HEK293 (cell line): Measurements from ENCODE around the gene HARS1.

Experiments used
- KLF10 ChIP-seq: fragments of 450-650 bp; IDR thresholded peaks from 2 replicates; pipeline ENCODE4 v1.5.1; 2018; ENCODE audit warnings: missing biosample characterization, mild to moderate bottlenecking, missing genetic modification characterization
- KLF7 ChIP-seq: fragments of 450-650 bp; formaldehyde crosslinking; IDR thresholded peaks from 2 replicates; pipeline ENCODE4 v1.5.1; 2016; ENCODE audit warnings: missing biosample characterization, missing genetic modification characterization, borderline replicate concordance
- SALL2 ChIP-seq: fragments of 450-650 bp; formaldehyde crosslinking; IDR thresholded peaks from 2 replicates; pipeline ENCODE4 v1.5.0; 2017; ENCODE audit warnings: missing biosample characterization, mild to moderate bottlenecking, missing genetic modification characterization, borderline replicate concordance
- SCRT1 ChIP-seq: fragments of 450-650 bp; formaldehyde crosslinking; IDR thresholded peaks from 2 replicates; pipeline ENCODE4 v1.5.1; 2016; ENCODE audit warnings: missing biosample characterization, missing genetic modification characterization, borderline replicate concordance
- ZBTB1 ChIP-seq: fragments of 450-650 bp; formaldehyde crosslinking; IDR thresholded peaks from 2 replicates; pipeline ENCODE4 v1.5.1; 2016; ENCODE audit warnings: missing biosample characterization, missing genetic modification characterization
- ZNF112 ChIP-seq: fragments of 450-650 bp; formaldehyde crosslinking; IDR thresholded peaks from 2 replicates; pipeline ENCODE4 v1.5.0; 2017; ENCODE audit warnings: missing biosample characterization, missing genetic modification characterization
- ZNF157 ChIP-seq: fragments of 450-650 bp; formaldehyde crosslinking; IDR thresholded peaks from 2 replicates; pipeline ENCODE4 v1.5.1; 2016; ENCODE audit warnings: missing biosample characterization, missing genetic modification characterization
- ZNF211 ChIP-seq: fragments of 450-650 bp; formaldehyde crosslinking; IDR thresholded peaks from 2 replicates; pipeline ENCODE4 v1.5.1; 2016; ENCODE audit warnings: low read depth, missing biosample characterization, missing genetic modification characterization
- ZNF214 ChIP-seq: fragments of 450-650 bp; formaldehyde crosslinking; IDR thresholded peaks from 2 replicates; pipeline ENCODE4 v1.5.1; 2017; ENCODE audit warnings: missing biosample characterization, mild to moderate bottlenecking, missing genetic modification characterization, borderline replicate concordance
- ZNF223 ChIP-seq: fragments of 450-650 bp; formaldehyde crosslinking; IDR thresholded peaks from 2 replicates; pipeline ENCODE4 v1.5.1; 2016; ENCODE audit warnings: missing biosample characterization, missing genetic modification characterization
- ZNF366 ChIP-seq: fragments of 450-650 bp; formaldehyde crosslinking; conservative IDR thresholded peaks from 2 replicates; pipeline ENCODE4 v1.5.1; 2016; ENCODE audit warnings: missing biosample characterization, missing genetic modification characterization
- ZNF529 ChIP-seq: fragments of 450-650 bp; formaldehyde crosslinking; IDR thresholded peaks from 2 replicates; pipeline ENCODE4 v1.5.1; 2017; ENCODE audit warnings: missing genetic modification characterization, missing biosample characterization; ENCODE audit not compliant: insufficient replicate concordance
- ZNF530 ChIP-seq: fragments of 450-650 bp; formaldehyde crosslinking; IDR thresholded peaks from 2 replicates; pipeline ENCODE4 v1.5.1; 2016; ENCODE audit warnings: low read depth, missing biosample characterization, missing genetic modification characterization
- ZNF548 ChIP-seq: fragments of 450-650 bp; formaldehyde crosslinking; IDR thresholded peaks from 2 replicates; pipeline ENCODE4 v1.5.1; 2016; ENCODE audit warnings: missing biosample characterization, missing genetic modification characterization
- ZNF561 ChIP-seq: fragments of 450-650 bp; IDR thresholded peaks from 2 replicates; pipeline ENCODE4 v1.5.1; 2018; ENCODE audit warnings: missing biosample characterization, missing genetic modification characterization, borderline replicate concordance
- ZNF624 ChIP-seq: fragments of 450-650 bp; formaldehyde crosslinking; IDR thresholded peaks from 2 replicates; pipeline ENCODE4 v1.5.1; 2017; ENCODE audit warnings: missing biosample characterization, missing genetic modification characterization
- ZNF76 ChIP-seq: fragments of 450-650 bp; formaldehyde crosslinking; IDR thresholded peaks from 2 replicates; pipeline ENCODE4; 2016; ENCODE audit warnings: low read depth, missing biosample characterization, missing genetic modification characterization, borderline replicate concordance
- ZNF791 ChIP-seq: fragments of 450-650 bp; formaldehyde crosslinking; IDR thresholded peaks from 2 replicates; pipeline ENCODE4 v1.5.1; 2016; ENCODE audit warnings: missing biosample characterization, missing genetic modification characterization
- ZSCAN30 ChIP-seq: fragments of 450-650 bp; IDR thresholded peaks from 2 replicates; pipeline ENCODE4 v1.5.1; 2018; ENCODE audit warnings: missing biosample characterization, mild to moderate bottlenecking, missing genetic modification characterization, moderate library complexity
- TF ChIP-seq, protein P1 (sequence below): fragments of 450-650 bp; formaldehyde crosslinking; IDR thresholded peaks from 2 replicates; pipeline ENCODE4 v1.5.1; 2017; ENCODE audit warnings: missing biosample characterization, mild to moderate bottlenecking, missing genetic modification characterization, moderate library complexity
- TF ChIP-seq, protein P2 (sequence below): fragments of 450-650 bp; formaldehyde crosslinking; IDR thresholded peaks from 2 replicates; pipeline ENCODE4 v1.5.1; 2016; ENCODE audit warnings: missing biosample characterization, missing genetic modification characterization
- TF ChIP-seq, protein P3 (sequence below): fragments of 450-650 bp; formaldehyde crosslinking; IDR thresholded peaks from 2 replicates; pipeline ENCODE4; 2016; ENCODE audit warnings: missing biosample characterization, missing genetic modification characterization
- TF ChIP-seq, protein P4 (sequence below): fragments of 450-650 bp; formaldehyde crosslinking; IDR thresholded peaks from 2 replicates; pipeline ENCODE4 v1.5.1; 2016; ENCODE audit warnings: missing biosample characterization, missing genetic modification characterization
- TF ChIP-seq, protein P5 (sequence below): fragments of 450-650 bp; formaldehyde crosslinking; IDR thresholded peaks from 2 replicates; pipeline ENCODE4 v1.5.1; 2016; ENCODE audit warnings: missing biosample characterization, missing genetic modification characterization
- TF ChIP-seq, protein P6 (sequence below): fragments of 450-650 bp; formaldehyde crosslinking; IDR thresholded peaks from 2 replicates; pipeline ENCODE4 v1.5.1; 2016; ENCODE audit warnings: missing biosample characterization, missing genetic modification characterization, borderline replicate concordance
- TF ChIP-seq, protein P7 (sequence below): fragments of 450-650 bp; formaldehyde crosslinking; IDR thresholded peaks from 2 replicates; pipeline ENCODE4 v1.5.1; 2016; ENCODE audit warnings: missing biosample characterization, missing genetic modification characterization
- TF ChIP-seq, protein P8 (sequence below): fragments of 450-650 bp; IDR thresholded peaks from 2 replicates; pipeline ENCODE4 v1.5.1; 2018; ENCODE audit warnings: missing biosample characterization, missing genetic modification characterization

Gene HARS1

DNA sequence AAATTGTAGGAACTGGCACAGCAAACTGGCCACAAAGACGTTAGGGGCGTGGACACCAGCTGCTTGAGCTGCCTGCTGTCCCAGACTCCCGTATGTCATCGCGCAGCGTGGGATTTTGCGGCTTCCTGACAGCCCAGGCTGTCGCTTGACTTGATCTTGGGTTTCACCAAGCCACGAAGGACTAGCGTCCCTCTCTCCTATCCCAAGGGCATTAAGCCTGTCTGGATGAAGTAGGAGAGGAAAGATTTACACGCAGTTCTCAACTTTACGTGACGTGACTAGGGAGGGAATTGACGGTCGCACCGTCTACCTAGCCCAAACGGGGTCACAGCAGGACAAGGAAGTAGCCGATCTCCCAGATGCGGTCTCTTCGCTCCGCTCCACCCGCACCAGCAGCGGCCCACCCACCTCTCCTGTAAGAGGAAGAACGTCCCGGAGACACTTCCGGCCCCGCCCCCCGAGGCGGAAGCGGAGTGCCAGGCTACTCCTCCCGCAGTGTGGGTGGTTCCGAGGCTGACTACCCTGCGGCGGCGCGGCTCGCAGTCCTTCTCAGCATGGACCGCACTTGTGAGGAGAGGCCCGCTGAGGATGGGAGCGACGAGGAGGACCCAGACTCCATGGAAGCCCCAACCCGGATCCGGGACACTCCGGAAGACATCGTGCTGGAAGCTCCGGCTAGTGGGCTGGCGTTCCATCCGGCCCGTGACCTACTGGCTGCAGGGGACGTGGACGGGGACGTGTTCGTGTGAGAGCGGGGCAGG is 26.6 kb downstream of the HARS1 start, which contains the start of gene WDR55 (continued):
- TF ChIP-seq, protein P1, sequence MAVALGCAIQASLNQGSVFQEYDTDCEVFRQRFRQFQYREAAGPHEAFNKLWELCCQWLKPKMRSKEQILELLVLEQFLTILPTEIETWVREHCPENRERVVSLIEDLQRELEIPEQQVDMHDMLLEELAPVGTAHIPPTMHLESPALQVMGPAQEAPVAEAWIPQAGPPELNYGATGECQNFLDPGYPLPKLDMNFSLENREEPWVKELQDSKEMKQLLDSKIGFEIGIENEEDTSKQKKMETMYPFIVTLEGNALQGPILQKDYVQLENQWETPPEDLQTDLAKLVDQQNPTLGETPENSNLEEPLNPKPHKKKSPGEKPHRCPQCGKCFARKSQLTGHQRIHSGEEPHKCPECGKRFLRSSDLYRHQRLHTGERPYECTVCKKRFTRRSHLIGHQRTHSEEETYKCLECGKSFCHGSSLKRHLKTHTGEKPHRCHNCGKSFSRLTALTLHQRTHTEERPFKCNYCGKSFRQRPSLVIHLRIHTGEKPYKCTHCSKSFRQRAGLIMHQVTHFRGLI: no peak
- TF ChIP-seq ZNF112 (tag by site-specific recombination): no peak
- TF ChIP-seq SCRT1 (tag by site-specific recombination): no peak
- peak; percentile 81 for TF ChIP-seq KLF10
- TF ChIP-seq ZNF157 (tag by site-specific recombination): no peak
- no peak; the same call in 1 of the 2 replicates for TF ChIP-seq ZSCAN30 (tag by site-specific recombination)
- TF ChIP-seq ZNF214 (tag by site-specific recombination): no peak
- TF ChIP-seq ZNF366 (tag by site-specific recombination): peak; percentile 91
- no peak for TF ChIP-seq ZNF529 (tag by site-specific recombination)
- TF ChIP-seq, protein P2, sequence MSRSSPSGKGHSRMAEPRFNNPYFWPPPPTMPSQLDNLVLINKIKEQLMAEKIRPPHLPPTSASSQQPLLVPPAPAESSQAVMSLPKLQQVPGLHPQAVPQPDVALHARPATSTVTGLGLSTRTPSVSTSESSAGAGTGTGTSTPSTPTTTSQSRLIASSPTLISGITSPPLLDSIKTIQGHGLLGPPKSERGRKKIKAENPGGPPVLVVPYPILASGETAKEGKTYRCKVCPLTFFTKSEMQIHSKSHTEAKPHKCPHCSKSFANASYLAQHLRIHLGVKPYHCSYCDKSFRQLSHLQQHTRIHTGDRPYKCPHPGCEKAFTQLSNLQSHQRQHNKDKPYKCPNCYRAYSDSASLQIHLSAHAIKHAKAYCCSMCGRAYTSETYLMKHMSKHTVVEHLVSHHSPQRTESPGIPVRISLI (tag by site-specific recombination): no peak
- TF ChIP-seq ZNF530 (tag by site-specific recombination): no peak
- no peak for TF ChIP-seq ZNF791 (tag by site-specific recombination)
- TF ChIP-seq ZNF548: no peak
- TF ChIP-seq, protein P3, sequence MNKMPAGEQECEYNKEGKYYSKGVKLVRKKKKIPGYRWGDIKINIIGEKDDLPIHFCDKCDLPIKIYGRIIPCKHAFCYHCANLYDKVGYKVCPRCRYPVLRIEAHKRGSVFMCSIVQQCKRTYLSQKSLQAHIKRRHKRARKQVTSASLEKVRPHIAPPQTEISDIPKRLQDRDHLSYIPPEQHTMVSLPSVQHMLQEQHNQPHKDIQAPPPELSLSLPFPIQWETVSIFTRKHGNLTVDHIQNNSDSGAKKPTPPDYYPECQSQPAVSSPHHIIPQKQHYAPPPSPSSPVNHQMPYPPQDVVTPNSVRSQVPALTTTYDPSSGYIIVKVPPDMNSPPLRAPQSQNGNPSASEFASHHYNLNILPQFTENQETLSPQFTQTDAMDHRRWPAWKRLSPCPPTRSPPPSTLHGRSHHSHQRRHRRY (tag by site-specific recombination): no peak
- TF ChIP-seq, protein P4, sequence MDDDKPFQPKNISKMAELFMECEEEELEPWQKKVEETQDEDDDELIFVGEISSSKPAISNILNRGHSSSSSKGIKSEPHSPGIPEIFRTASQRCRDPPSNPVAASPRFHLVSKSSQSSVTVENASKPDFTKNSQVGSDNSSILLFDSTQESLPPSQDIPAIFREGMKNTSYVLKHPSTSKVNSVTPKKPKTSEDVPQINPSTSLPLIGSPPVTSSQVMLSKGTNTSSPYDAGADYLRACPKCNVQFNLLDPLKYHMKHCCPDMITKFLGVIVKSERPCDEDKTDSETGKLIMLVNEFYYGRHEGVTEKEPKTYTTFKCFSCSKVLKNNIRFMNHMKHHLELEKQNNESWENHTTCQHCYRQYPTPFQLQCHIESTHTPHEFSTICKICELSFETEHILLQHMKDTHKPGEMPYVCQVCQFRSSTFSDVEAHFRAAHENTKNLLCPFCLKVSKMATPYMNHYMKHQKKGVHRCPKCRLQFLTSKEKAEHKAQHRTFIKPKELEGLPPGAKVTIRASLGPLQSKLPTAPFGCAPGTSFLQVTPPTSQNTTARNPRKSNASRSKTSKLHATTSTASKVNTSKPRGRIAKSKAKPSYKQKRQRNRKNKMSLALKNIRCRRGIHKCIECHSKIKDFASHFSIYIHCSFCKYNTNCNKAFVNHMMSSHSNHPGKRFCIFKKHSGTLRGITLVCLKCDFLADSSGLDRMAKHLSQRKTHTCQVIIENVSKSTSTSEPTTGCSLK (tag by site-specific recombination): no peak
- no peak for TF ChIP-seq ZNF223
- TF ChIP-seq ZBTB1: no peak; the same call in 1 of the 2 replicates
- TF ChIP-seq SALL2 (tag by site-specific recombination): no peak
- TF ChIP-seq, protein P5, sequence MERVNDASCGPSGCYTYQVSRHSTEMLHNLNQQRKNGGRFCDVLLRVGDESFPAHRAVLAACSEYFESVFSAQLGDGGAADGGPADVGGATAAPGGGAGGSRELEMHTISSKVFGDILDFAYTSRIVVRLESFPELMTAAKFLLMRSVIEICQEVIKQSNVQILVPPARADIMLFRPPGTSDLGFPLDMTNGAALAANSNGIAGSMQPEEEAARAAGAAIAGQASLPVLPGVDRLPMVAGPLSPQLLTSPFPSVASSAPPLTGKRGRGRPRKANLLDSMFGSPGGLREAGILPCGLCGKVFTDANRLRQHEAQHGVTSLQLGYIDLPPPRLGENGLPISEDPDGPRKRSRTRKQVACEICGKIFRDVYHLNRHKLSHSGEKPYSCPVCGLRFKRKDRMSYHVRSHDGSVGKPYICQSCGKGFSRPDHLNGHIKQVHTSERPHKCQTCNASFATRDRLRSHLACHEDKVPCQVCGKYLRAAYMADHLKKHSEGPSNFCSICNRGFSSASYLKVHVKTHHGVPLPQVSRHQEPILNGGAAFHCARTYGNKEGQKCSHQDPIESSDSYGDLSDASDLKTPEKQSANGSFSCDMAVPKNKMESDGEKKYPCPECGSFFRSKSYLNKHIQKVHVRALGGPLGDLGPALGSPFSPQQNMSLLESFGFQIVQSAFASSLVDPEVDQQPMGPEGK (tag by site-specific recombination): peak; percentile 84
- TF ChIP-seq, protein P6, sequence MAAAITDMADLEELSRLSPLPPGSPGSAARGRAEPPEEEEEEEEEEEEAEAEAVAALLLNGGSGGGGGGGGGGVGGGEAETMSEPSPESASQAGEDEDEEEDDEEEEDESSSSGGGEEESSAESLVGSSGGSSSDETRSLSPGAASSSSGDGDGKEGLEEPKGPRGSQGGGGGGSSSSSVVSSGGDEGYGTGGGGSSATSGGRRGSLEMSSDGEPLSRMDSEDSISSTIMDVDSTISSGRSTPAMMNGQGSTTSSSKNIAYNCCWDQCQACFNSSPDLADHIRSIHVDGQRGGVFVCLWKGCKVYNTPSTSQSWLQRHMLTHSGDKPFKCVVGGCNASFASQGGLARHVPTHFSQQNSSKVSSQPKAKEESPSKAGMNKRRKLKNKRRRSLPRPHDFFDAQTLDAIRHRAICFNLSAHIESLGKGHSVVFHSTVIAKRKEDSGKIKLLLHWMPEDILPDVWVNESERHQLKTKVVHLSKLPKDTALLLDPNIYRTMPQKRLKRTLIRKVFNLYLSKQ: no peak
- TF ChIP-seq, protein P7, sequence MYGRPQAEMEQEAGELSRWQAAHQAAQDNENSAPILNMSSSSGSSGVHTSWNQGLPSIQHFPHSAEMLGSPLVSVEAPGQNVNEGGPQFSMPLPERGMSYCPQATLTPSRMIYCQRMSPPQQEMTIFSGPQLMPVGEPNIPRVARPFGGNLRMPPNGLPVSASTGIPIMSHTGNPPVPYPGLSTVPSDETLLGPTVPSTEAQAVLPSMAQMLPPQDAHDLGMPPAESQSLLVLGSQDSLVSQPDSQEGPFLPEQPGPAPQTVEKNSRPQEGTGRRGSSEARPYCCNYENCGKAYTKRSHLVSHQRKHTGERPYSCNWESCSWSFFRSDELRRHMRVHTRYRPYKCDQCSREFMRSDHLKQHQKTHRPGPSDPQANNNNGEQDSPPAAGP (tag by site-specific recombination): no peak; the same call in 1 of the 2 replicates
- TF ChIP-seq KLF7 (tag by site-specific recombination): no peak
- TF ChIP-seq ZNF76: peak; percentile 72
- TF ChIP-seq, protein P8, sequence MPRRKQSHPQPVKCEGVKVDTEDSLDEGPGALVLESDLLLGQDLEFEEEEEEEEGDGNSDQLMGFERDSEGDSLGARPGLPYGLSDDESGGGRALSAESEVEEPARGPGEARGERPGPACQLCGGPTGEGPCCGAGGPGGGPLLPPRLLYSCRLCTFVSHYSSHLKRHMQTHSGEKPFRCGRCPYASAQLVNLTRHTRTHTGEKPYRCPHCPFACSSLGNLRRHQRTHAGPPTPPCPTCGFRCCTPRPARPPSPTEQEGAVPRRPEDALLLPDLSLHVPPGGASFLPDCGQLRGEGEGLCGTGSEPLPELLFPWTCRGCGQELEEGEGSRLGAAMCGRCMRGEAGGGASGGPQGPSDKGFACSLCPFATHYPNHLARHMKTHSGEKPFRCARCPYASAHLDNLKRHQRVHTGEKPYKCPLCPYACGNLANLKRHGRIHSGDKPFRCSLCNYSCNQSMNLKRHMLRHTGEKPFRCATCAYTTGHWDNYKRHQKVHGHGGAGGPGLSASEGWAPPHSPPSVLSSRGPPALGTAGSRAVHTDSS (tag by site-specific recombination): no peak
- TF ChIP-seq ZNF624 (tag by site-specific recombination): no peak
- no peak for TF ChIP-seq ZNF211 (tag by site-specific recombination)
- no peak for TF ChIP-seq ZNF561 (tag by site-specific recombination)
